GM18907 (cell line): ENCODE results near the gene SMURF1.

ENCODE experiments used
- ATAC-seq: cut with Tn5 transposase; IDR thresholded peaks from one replicate; pipeline ENCODE4 v1.9.1; 2021; ENCODE audit warnings: mild to moderate bottlenecking, moderate library complexity; ENCODE audit not compliant: unreplicated experiment

The SMURF1 gene

DNA sequence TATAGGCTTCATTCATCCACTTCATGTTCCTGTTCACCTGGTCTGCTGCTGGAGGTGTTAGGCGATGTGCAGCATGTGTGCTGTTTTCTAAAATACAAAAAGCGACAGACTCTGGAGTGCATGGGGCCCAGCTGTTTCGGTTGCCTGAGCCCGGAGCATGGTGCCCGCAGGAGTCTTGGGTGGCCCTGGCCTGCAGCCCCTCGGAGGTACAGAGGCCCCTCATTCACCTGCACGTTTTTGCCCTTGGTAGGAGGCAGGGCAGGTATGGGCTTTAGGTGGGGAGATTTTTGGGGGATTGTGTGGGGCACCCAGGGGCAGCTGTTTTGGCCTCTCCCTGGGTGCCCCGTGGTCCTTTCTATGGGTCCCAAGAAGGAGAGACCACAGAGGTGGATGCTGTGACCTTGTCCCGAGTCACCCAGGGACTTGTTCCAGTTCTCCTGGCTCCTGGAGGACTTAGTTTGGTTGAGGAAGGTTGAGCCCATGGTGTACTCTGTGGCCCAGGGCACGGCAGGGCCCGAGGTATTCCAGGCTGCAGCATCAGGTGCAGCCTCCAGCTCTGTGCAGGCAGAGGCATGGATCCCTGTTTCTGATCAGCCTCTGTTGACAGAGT is 134.9 kb downstream of the SMURF1 start:
- no peak for ATAC-seq

DNA sequence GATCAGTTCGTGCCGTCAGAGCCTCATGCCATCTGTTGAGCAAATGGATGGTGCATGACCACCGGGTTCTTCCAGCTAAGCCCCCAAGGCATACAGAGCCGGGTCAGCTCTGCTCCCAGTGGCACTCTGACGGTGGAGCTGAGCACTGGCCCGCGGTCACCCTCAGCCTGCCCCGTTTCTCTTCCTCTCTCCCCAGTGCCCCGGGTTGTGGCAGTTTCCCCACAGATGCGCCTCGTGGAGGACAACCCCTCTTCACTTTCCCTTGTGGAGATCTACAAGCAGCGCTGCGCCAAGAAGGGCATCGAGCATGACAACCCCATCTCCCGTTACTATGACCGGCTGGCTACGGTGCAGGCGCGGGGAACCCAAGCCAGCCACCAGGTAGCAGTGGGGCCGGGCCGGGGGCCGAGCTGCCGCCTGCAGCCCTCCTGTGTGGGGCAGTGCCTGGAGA is 135.7 kb downstream of the SMURF1 start:
- ATAC-seq = no peak

DNA sequence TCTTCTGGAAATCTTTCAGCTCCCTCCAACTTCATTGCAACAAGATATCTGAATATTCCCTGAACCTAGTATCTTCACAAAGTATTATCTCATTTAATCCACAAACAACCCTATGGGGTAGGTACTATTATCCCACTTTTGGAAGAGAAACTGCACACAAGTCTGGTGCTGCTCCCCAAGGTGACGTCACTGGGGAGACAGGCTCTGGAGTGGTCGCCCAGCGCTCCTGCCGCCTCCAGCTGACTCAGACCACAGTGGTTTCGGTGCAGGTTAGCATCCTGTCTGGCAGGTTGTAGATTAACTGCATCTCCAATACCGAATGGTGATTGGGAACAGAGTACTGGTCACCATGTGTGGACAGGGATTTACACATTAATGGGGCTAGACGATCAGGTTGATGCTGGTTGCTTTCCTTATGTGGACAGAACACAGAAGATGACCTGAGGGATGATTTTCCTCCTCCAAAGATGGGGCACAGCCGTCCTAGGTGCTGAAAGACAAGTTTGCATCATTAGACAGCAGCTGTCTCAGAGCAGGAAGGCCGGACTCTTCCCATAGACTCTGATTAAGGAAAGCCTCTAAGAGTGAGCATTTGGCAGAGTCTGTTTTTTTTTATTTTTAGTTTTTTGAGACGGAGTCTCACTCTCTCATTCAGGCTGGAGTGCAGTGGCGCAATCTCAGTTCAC is 137.0 kb downstream of the SMURF1 start:
- no peak for ATAC-seq

DNA sequence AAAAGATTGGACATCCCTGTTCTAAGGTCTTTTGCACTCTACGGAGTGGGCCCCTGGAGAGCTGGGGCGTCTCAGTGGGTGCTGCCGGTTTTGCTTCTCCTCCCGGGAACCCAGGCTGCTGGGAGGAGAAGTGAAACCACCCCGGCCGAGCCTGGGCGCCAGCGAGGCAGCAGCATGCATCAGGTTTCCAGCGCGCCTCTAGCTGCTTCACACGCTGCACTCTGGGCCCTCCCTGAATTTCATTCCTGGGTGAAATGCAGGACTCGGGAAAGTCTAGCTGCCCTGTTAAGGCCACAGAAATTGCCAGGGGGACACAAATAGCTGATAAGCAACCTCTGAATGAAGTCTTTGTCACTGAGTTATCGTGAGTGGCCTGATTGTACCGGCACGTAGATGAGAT is 138.1 kb downstream of the SMURF1 start:
- no peak for ATAC-seq

DNA sequence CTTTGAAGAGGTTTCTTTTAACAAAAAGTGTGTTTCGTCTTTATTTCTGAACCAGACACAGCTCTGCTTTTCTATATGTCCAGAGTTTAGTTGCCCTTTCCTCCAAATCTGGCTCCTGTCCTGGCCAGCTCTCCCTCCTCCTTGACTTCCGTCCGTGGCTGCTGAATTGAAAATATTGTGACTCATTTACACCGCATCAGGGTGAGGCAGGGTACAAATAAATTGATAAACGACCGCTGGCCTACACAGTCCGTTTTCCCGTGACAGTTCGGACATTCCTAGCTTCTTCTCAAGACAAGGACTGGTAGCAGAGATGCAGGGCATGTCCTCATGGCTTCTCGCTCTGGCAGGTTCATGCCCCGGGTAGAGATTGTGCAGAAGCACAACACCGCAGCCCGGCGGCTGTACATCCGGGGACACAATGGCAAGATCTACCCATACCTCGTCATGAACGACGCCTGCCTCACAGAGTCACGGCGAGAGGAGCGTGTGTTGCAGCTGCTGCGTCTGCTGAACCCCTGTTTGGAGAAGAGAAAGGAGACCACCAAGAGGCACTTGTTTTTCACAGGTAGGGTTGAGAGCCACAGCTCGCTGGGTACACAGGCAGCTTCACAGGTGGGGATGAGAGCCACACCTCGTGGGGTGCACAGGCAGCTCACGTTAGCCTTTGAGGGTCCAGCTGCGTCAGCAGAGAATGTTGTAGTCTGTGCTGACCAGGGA is 139.0 kb downstream of the SMURF1 start:
- no peak for ATAC-seq

DNA sequence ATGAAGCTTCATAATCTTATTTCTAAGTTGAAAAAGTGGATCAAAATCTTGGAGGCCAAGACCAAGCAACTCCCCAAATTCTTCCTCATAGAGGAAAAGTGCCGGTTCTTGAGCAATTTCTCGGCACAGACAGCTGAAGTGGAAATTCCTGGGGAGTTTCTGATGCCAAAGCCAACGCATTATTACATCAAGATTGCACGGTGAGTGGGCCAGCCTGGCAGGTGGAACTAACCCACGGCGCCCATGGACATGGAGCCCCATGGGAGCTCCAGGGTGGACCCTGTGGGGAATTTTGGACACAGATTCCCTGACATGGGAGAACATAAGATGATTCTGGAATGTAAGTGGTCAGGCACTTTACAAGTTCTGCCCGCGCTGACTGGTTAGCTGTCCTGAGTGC is 139.7 kb downstream of the SMURF1 start:
- ATAC-seq = no peak

DNA sequence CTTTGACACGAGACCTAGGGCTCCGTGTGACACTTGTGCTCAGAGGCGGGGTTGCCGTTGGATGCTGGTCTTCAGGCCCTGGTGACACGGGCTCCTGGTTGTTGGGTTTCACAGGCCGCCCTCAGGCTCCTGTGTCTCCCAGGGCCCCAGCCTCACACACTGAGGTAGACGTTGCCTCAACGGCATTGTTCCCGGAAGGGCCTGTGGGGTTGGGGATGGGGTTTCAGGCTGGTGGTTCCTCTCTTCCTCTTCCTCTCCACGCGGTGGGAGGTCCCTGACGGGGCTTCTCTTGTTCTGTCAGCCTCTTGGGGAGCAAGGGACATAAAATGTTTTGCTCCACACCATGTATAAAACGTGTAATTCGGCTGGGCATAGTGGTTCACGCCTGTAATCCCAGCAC is 140.5 kb downstream of the SMURF1 start:
- no peak for ATAC-seq

DNA sequence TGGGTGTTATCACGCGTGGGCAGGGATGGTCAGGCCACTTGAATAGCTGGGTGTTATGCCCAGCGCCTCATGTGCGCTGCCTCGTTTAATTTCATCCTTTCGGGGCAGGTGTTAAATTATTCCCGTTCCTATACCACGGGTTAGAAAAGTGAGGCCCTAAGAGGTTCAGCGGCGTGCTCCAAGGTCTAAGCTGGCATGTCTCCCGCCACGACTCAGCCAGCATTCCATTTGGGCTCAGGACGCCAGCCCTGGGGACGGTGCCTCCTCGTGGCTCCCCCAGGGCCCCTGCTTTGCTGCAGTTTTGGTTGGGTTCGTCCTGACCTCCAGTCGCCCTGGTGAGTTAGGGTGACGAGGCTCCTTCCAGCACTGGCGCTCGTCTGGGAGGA is 141.1 kb downstream of the SMURF1 start:
- no peak for ATAC-seq

DNA sequence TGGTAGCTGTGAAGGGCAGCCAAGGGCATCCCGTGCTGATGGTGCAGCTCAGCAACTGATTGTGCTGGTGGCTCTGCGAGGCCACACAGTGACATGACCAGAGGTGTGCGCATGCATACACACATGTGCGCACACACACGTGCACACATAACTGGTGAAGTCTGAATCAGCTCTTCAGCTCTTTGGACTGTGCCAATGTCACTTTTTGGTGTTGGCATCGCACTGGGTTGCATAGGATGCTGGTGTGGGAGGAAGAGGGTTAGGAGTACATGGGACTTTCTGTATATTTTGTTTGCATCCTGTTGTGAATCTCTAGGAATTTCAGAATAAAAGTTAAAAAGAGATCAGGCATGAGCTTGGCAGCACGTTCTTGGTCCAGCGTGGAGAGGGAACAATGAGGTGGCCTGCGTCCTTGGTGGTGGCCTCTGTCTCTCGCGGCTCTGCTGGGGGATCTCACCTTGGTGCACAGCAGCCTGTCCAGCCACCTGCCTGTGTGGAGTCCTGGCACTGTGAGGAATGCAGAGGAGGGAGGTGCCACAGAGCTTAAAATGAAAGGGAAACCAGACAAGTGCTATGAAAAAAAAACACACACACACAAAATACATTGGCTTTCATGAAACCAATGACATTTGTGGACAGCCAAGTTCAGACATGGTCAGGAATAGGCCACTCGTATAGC is 141.6 kb downstream of the SMURF1 start:
- ATAC-seq = no peak

DNA sequence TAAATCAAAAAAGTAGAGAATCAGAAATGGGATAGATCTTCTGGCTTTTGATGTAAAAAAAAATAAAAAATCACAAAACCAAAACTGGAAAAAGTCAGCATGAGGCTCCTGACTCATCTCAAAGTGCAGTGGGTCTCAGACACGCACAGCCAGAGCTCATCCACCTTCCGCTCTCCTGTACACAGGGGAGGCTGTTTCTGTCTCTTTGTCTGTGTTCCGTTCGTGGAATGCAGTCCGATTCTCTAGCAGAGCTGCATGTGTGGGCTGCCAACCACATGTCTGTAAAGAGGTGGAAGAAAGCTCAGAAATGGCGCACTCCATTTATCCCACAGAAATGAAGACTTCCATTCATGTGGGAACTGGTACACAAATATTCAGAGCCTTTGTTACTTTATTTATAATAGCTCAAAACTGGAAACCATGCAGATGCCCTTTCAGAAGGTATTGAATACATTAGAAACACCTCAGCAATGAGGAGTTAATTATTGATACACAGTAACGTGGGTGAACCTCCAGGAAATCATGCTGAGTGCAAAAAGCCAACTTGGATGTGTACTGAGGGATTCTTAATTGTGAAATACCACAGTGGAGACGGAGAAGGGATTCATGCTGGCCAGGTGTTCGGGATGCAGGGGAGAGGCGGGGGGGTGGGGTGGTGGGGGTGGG is 142.3 kb downstream of the SMURF1 start:
- no peak for ATAC-seq

DNA sequence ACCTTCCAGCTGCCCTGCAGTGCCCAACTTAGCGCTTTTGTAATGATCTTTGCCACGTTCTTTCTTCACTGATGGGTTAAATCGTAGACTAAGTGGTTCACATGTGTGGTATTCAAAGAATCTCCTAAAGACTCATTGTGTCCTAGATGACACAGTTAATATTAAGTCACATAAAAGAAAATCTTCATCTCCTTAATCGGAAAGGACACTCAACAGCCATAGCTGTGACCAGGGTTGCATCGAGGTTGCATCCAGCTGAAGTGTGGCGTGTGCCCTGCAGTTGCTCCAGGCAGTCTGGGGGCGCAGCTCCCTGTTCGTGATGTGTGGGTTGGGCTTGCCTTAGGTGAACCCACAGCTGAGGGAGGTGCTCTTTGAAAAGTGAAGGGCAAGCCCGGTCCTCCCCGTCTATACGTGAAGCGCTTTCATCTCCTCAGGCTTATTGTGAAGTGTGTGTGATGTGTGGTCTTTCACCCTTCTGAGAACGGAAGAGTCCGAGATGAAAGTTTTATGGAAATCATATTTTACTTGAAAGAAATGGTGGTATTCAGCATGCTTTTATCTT is 142.9 kb downstream of the SMURF1 start:
- ATAC-seq = no peak

DNA sequence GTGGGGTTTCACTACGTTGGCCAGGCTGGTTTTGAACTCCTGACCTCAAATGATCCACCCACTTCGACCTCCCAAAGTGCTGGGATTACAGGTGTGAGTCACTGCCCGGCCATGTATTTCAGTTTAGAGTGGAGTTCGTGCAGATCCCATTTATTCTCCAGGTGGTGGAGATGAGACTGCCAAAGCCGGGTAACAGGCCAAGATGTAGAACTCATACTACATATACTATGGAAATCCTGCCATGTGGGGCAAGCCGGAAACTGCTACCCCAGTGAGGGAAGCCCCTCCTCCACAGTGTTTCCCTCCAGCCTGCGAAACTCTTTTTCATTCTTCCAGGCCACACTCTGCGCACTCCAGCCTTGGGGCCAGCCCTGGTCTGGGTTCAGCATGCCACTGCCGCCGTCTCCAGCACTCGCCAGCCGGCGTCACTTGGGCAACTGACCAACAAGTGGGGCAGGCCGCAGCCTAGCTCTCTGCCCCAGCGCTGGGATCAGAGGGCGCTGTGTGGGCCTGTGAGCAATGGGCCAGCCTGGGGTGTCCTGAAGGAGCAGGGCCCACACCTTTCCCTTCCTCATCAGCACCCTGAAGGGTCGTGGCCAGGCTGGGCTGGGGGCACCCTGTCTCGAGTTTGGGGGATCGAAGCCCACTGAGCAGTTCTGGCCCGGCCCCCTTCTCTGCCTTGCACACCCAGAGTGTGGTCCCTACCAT is 143.6 kb downstream of the SMURF1 start:
- ATAC-seq = no peak

DNA sequence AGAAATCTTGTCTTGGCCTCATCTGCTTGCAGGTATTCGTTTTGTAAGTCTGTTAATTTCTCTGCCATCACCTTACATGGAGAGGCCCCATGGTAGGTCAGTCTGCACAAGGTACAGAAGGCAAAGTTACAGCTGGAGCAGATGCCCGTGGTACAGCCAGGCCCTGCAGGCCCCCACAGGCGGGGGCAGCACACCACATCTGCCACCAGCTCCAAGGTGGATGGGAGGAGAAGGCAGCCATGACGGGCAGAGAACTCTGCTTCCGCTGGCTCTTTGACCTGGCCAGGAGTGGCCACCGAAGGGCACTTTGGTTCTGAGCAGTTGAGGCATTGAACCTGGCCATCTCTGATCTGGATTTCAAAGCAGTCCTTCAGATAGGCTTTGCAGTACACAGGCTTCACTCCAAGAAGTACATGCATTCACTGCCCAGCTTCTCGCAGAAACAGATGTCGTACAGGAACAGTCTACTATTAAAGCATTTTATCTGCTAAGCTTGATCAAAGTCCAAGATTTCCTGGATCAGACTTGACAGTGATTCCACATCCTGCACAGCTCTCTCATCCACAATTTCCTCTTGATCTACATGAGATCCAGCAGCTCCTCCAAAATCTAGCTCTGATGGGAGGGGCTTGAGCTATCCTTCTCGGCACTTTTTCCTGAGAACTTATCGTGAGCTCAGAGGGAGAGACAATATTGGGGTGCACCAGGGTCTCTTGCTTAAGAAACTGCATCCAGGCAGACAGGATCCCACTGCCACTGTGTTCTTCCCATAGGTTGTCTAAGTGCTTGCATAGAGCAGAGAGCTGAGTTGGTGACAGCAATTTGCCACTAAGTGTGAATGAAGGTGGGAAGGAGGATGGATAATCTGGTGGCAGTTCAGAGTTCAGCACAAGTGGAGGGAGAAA is 144.8 kb downstream of the SMURF1 start:
- ATAC-seq = no peak

DNA sequence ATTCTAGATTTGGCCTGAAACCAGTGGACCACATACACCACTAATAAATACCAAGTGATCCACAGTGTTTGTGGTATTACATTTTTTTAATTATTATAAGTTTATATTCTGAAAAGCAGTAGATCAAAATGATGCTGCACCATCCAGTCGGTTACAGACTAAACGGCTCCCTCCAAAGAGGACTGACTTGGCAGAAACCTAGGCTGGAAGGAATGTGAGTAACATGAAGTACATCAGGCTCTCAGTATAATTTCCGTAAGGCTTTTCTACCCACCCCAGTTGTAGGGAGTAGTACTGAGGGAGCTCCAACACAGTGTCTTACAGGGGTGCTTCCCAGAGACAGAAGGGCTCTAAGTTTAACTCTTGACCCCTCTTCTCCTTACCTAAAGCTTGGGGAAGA is 146.1 kb downstream of the SMURF1 start:
- ATAC-seq = no peak

DNA sequence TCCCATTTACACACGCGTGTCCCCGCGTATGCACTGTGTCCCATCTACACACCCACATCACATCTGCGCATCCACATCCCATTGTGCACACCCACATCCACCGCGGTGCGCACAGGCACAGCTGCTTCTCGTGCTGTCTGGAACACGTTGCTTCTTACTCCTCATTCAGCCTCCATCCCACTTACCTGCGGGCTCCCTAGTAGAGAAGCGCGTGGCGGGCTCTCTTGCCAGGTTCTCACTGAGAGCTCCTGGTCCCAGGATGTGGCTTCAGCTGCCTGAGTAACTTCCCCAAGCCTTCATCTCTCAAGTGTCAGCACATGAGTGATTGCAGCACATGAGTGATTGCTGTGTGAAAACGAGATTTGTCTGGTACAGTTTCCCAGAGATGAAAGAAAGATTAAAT is 147.8 kb downstream of the SMURF1 start:
- ATAC-seq = no peak

DNA sequence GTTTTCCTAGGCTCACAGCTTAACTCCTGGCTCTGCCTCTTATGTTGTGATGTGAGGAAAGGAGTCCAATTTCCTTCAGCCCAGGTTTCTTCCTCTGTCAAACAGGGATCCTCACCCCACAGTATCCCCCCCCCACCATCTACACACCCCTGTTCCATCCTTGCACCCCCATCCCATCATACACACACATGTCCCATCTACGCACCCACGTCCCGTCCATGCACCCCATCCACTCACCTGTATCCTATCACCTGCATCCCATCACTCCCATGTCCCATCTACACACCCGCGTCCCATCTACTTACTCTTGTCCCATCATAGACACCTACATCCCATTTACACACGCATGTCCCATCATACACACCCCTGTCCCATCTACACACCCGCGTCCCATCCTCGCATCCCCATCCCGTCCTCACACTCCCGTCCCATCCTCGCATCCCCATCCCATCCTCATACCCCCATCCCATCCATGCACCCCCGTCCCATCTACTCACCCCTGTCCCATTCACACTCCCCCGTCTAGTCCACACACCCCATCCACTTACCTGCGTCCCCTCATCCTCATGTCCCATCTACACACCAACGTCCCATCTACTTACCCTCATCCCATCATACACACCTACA is 148.3 kb downstream of the SMURF1 start:
- ATAC-seq = no peak

DNA sequence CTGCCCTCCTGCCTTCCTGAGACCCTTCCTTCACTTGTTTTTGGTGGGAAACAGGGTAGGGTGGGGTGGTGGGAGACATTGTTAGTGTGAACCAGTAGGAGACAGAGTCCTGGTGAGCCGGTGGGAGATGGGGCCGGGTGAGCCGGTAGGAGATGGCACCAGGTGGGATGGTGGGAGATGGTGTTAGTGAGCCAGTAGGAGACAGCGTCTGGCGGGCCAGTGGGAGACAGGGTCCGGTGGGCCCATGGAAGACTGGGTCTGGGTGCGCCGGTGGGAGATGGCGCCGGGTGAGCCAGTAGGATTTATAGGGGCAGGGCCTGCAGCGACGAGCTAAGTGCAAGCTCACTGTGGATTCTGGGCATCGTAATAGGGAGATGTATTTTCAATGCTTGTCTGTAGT is 148.8 kb downstream of the SMURF1 start:
- ATAC-seq = no peak

DNA sequence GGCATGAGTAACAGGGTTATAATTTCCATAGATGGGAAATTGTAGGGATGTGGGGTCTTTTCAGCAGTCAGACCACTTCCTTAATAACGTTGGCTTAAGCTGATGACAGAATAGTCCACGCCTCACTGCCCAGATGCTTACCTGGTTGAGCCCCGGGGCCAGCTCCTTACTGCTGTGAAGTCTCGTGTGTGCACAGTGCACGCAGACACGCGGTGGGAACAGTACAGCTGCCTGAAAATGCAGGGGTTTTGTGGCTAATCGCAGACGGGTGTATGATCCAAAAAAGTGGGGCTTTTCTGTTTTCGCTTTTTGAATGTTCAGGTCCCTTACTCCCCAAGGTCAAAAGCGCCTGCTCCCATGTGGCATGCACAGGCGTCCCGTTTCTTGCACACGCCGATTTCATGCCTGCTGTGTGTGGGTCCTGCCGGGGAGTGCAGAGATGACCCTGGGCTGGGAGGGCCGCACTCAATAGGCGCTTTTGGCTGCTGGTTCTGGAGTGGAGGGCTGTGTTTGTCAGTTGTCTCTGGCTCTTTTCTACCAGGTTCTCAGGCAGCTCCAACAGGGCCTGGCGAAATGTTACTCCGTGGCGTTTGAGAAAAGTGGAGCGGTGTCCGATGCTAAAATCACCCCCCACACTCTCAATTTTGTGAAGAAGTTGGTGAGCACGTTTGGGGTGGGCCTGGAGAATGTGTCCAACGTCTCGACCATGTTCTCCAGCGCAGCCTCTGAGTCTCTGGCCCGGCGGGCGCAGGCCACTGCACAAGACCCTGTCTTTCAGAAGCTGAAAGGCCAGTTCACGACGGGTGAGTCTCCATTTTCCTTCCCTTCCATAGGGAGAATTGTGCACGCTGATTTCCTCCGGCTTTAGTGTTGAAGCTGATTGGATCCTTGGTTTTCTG is 149.6 kb downstream of the SMURF1 start:
- ATAC-seq = no peak
